SK-N-MC (cell line): ENCODE measurements around the gene CADPS2.

Experiments
- EZH2 ChIP-seq: fragments of 200-600 bp; sonication (generic); IDR thresholded peaks from one replicate; pipeline ENCODE4 v1.6.1; 2017; ENCODE audit warnings: antibody characterized with exemption
- FOXP2 ChIP-seq: optimal IDR thresholded peaks from 2 replicates; pipeline ENCODE3; 2011; ENCODE audit warnings: mild to moderate bottlenecking, moderate library complexity; ENCODE audit not compliant: insufficient read depth; ENCODE audit errors: extremely low read length, control extremely low read depth
- POLR2AphosphoS5 ChIP-seq: IDR thresholded peaks from 2 replicates; pipeline ENCODE4 v1.6.1; 2012; ENCODE audit warnings: mild to moderate bottlenecking, low read depth, low read length, borderline replicate concordance

DNA sequence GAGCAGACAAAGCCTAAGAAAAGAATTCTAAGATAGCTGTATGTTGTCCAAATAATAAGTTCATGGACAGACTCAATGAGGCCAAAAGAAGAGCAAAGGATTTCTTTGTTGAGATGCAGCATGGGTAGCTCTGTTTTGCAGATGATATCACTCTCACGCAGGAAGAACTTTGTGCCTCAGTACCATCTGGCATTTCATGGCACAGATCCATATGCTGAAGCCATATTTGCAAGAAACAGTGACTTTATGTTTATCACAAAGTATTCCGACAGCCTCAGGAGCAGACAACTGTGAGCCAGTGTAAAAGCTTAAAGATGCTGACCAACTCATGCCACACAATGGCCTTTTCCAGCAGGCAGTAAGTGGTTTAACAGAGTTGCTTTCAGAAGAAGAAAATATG, 138.1 kb downstream of the CADPS2 start:
- TF ChIP-seq EZH2 (no peak), FOXP2 (no peak), POLR2AphosphoS5 (no peak)
